IMR-90 (cell line): ENCODE results near the gene CEMP1. TPM values are rescaled to one million over a fixed set of nuclear protein-coding genes. Genes with fewer than 3 reads are reported as not detected.
A peak's percentile ranks its signal among the peaks of the same experiment; 100 is the strongest.

ENCODE experiments used
- ATAC-seq: fragments of 200-7000 bp; cut with Tn5 transposase; 2 replicates; pipeline ENCODE4 v1.9.1; 2020; ENCODE audit warnings: low read depth, mild to moderate bottlenecking, moderate library complexity
- BruUV-seq: library from RNA; stranded (reverse); fragments of 400-500 nt; replicated peaks from 2 replicates; lab custom pipeline; 2021; lab: Mats Ljungman, UMichigan
- CTCF ChIA-PET: fragments of 300-600 bp; formaldehyde crosslinking; extraction: SDS; loops from one replicate; lab custom pipeline; 2021; ENCODE audit warnings: antibody characterized with exemption; lab: Yijun Ruan, JAX
- POLR2A ChIA-PET: fragments of 300-600 bp; sonication (Branson Sonifier 250); formaldehyde crosslinking; loops from one replicate; lab custom pipeline; 2022; ENCODE audit warnings: antibody characterized with exemption; ENCODE audit not compliant: unreplicated experiment; lab: Charles Lee
- DNase-seq: peaks from one replicate; pipeline ENCODE4 v3.0.0; 2013
- H2AFZ ChIP-seq: replicated peaks from 2 replicates; pipeline ENCODE3; 2013; ENCODE audit warnings: low read length, mild to moderate bottlenecking; ENCODE audit not compliant: poor library complexity
- H2AK5ac ChIP-seq: 2 replicates; pipeline ENCODE4 v1.6.1; 2013; ENCODE audit warnings: low read depth, low read length, inconsistent platforms
- H2AK9ac ChIP-seq: replicated peaks from 2 replicates; pipeline ENCODE3; 2013; ENCODE audit warnings: mild to moderate bottlenecking, low read depth, low read length, moderate library complexity; ENCODE audit not compliant: poor library complexity
- H2BK120ac ChIP-seq: 2 replicates; pipeline ENCODE4 v1.6.1; 2013; ENCODE audit warnings: low read depth, low read length, inconsistent platforms
- H2BK15ac ChIP-seq: 3 replicates; pipeline ENCODE4 v1.6.1; 2013; ENCODE audit warnings: low read depth, low read length, inconsistent platforms
- H2BK20ac ChIP-seq: 2 replicates; pipeline ENCODE4 v1.6.1; 2013; ENCODE audit warnings: low read depth, mild to moderate bottlenecking, inconsistent platforms, low read length, moderate library complexity
- H2BK5ac ChIP-seq: 2 replicates; pipeline ENCODE4 v1.6.1; 2013; ENCODE audit warnings: mild to moderate bottlenecking, low read depth, low read length, inconsistent platforms; ENCODE audit not compliant: poor library complexity, severe bottlenecking
- H3K14ac ChIP-seq: replicated peaks from 2 replicates; pipeline ENCODE4 v1.6.1; 2013; ENCODE audit warnings: low read depth, low read length, inconsistent platforms
- H3K18ac ChIP-seq: 2 replicates; pipeline ENCODE4 v1.6.1; 2013; ENCODE audit warnings: low read depth, low read length, control low read depth
- H3K23ac ChIP-seq: 2 replicates; pipeline ENCODE4 v1.6.1; 2013; ENCODE audit warnings: low read depth, low read length, inconsistent platforms
- H3K27ac ChIP-seq: 2 replicates; pipeline ENCODE4 v1.5.1; 2013; ENCODE audit warnings: mild to moderate bottlenecking, control low read depth, low read length; ENCODE audit not compliant: insufficient read depth
- H3K27me3 ChIP-seq: 2 replicates; pipeline ENCODE4 v1.6.1; 2013; ENCODE audit warnings: low read length; ENCODE audit not compliant: control insufficient read depth, insufficient read depth
- H3K36me3 ChIP-seq: 2 replicates; pipeline ENCODE4 v1.6.1; 2013; ENCODE audit warnings: low read length, mixed read lengths; ENCODE audit not compliant: control insufficient read depth, insufficient read depth
- H3K4ac ChIP-seq: 2 replicates; pipeline ENCODE4 v1.6.1; 2013; ENCODE audit warnings: low read depth, low read length, inconsistent platforms
- H3K4me1 ChIP-seq: 2 replicates; pipeline ENCODE4 v1.6.1; 2013; ENCODE audit warnings: low read length, mixed read lengths; ENCODE audit not compliant: control insufficient read depth, insufficient read depth
- H3K4me2 ChIP-seq: 2 replicates; pipeline ENCODE4 v1.6.1; 2013; ENCODE audit warnings: low read depth, mild to moderate bottlenecking, control low read depth, low read length, moderate library complexity
- H3K4me3 ChIP-seq: 2 replicates; pipeline ENCODE4 v1.5.1; 2013; ENCODE audit warnings: low read depth, mild to moderate bottlenecking, control low read depth, low read length, moderate library complexity; ENCODE audit not compliant: insufficient read depth
- H3K56ac ChIP-seq: 2 replicates; pipeline ENCODE4 v1.6.1; 2013; ENCODE audit warnings: low read length, inconsistent platforms; ENCODE audit not compliant: insufficient read depth; ENCODE audit errors: extremely low read depth
- H3K79me1 ChIP-seq, 2 experiments: 2 replicates each; pipeline ENCODE4 v1.6.1; 2013; ENCODE audit warnings: low read length in 2 of 2, inconsistent platforms in 1 of 2, low read depth in 1 of 2
- H3K9ac ChIP-seq: 2 replicates; pipeline ENCODE4 v1.6.1; 2013; ENCODE audit warnings: low read depth, low read length, control low read depth
- H3K9me1 ChIP-seq: 2 replicates; pipeline ENCODE4 v1.6.1; 2013; ENCODE audit warnings: low read length, inconsistent platforms; ENCODE audit not compliant: insufficient read depth
- H3K9me3 ChIP-seq: 2 replicates; pipeline ENCODE4 v1.6.1; 2013; ENCODE audit warnings: low read length; ENCODE audit not compliant: control insufficient read depth, insufficient read depth
- H4K20me1 ChIP-seq: 2 replicates; pipeline ENCODE4 v1.6.1; 2013; ENCODE audit warnings: low read length, inconsistent platforms; ENCODE audit not compliant: insufficient read depth
- H4K5ac ChIP-seq: 2 replicates; pipeline ENCODE4 v1.6.1; 2013; ENCODE audit warnings: mild to moderate bottlenecking, low read depth, low read length, control low read depth
- H4K8ac ChIP-seq, 2 experiments: 2 replicates each; pipeline ENCODE4 v1.6.1; 2013; ENCODE audit warnings: low read depth in 2 of 2, low read length in 2 of 2, control low read depth in 1 of 2, inconsistent platforms in 1 of 2
- H4K91ac ChIP-seq: 2 replicates; pipeline ENCODE4 v1.6.1; 2013; ENCODE audit warnings: low read depth, low read length, inconsistent platforms; ENCODE audit not compliant: insufficient read depth
- BHLHE40 ChIP-seq: fragments of 150-350 bp; IDR thresholded peaks from 2 replicates; pipeline ENCODE4 v1.6.1; 2016; ENCODE audit warnings: mild to moderate bottlenecking, low read depth, low read length
- SMC3 ChIP-seq: fragments of 150-350 bp; IDR thresholded peaks from 2 replicates; pipeline ENCODE4 v1.6.1; 2016; ENCODE audit warnings: low read depth, mild to moderate bottlenecking, antibody characterized with exemption, low read length, moderate library complexity
- WGBS, 2 experiments: methylation state at CpG; one replicate each; pipeline versions ENCODE4 v1.1.5 to v1.1.7; 2013; ENCODE audit warnings: missing lambda C conversion rate in 2 of 2; ENCODE audit not compliant: insufficient read length in 1 of 2; ENCODE audit errors: extremely low coverage in 2 of 2; 5-methylcytosine and 5-hydroxymethylcytosine counted together
- dilution Hi-C: fragments of 300-500 bp; cut with HindIII; formaldehyde crosslinking; loops from one replicate; pipeline ENCODE4 v1.14.3; 2018; ENCODE audit warnings: low sequenced_read_pairs; ENCODE audit not compliant: unreplicated experiment
- in situ Hi-C: fragments of 300-500 bp; cut with MboI; formaldehyde crosslinking; loops from 3 replicates; pipeline ENCODE4 v1.14.3; 2019; ENCODE audit warnings: low sequenced_read_pairs, inconsistent platforms, mixed read lengths
- intact Hi-C: fragments of 100-400 bp; cut with micrococcal nuclease; formaldehyde crosslinking; loops from 2 replicates; pipeline ENCODE4 v1.10.0; 2022
- polyA plus RNA-seq, 3 experiments: library from polyadenylated mRNA; depleted of rRNA; stranded (reverse); fragments of >200 nt; gene quantifications; 2 replicates each; pipeline ENCODE4 v1.2.3, GENCODE V29; 2012; ENCODE audit warnings: low replicate concordance in 1 of 3
- total RNA-seq: library from RNA; depleted of rRNA; stranded (reverse); fragments of >200 nt; gene quantifications from 2 replicates; pipeline ENCODE4 v1.2.3, GENCODE V29; 2012

CEMP1 gene
- total and polyA plus RNA-seq, 2 of the 4 experiments (the other 2 are of a cell fraction) = not detected

GRCh38 chr16:2482708-2483534 lies 48.3 kb downstream of the CEMP1 start:
- peak overlapping the region; percentile 68 for H3K27ac ChIP-seq
- H3K36me3 ChIP-seq = no peaks in the 10 kb centered on the region
- no peaks in the 10 kb centered on the region for H3K27me3 ChIP-seq
- peak overlapping the region; percentile 92 for H2AK9ac ChIP-seq
- in situ Hi-C loops (no loop called here), intact Hi-C loops (no loop called here), dilution Hi-C loops (no loop called here)
- H2AFZ ChIP-seq = peak overlapping the region; percentile 91
- H3K79me1 ChIP-seq = peaks cover 37 to 73% of the 10 kb centered on the region in 2 experiments
- CTCF ChIA-PET = interaction anchor here (0.6 to 0.9 kb wide), 3 partner anchors 10 to 42 kb away, joined by 3 to 4 read pairs (median 3); no protein-coding TSS in a partner anchor
- H4K5ac ChIP-seq = peak overlapping the region; percentile 98
- H3K4me1 ChIP-seq = peaks cover 27% of the 10 kb centered on the region
- peak overlapping the region in 1 of 2 experiments; percentile 91; a peak in 2 of 4 replicates for H4K8ac ChIP-seq
- POLR2A ChIA-PET = no interaction called here
- peak overlapping the region; percentile 65 for H2BK5ac ChIP-seq
- H2AK5ac ChIP-seq = peak overlapping the region; percentile 88; the same call in 1 of the 2 replicates
- peak overlapping the region; percentile 56 for H3K18ac ChIP-seq
- BruUV-seq = no TSS peak
- 21% methylated on average over 21 of the region's 32 CpGs; no CpG with 5 or more reads in 1 of the 2 experiments for WGBS, 2 experiments
- H2BK120ac ChIP-seq = no peak overlapping the region
- peaks cover 19% of the 10 kb centered on the region for H4K20me1 ChIP-seq
- peak overlapping the region; percentile 61 for H3K14ac ChIP-seq
- TF ChIP-seq BHLHE40 (no peak), SMC3 (no peak)
- H3K23ac ChIP-seq = peak overlapping the region; percentile 63; the same call in 1 of the 2 replicates
- peaks cover 11% of the 10 kb centered on the region; the same call in 1 of the 2 replicates for H3K9me1 ChIP-seq
- no peak overlapping the region for H3K56ac ChIP-seq
- peak overlapping the region; percentile 36; the same call in 1 of the 2 replicates for H4K91ac ChIP-seq
- peak overlapping the region; percentile 19; the same call in 1 of the 2 replicates for H3K4me3 ChIP-seq
- peak; percentile 71 for DNase-seq
- H3K4me2 ChIP-seq = peak overlapping the region; percentile 85
- no peaks in the 10 kb centered on the region for H3K9me3 ChIP-seq
- ATAC-seq = peak; percentile 90
- H3K9ac ChIP-seq = peak overlapping the region; percentile 53
- peak overlapping the region; percentile 86 for H3K4ac ChIP-seq
- 0 out of 3 replicates have a peak overlapping the region, but pooled peaks have one; percentile 18 for H2BK15ac ChIP-seq
- no peak overlapping the region for H2BK20ac ChIP-seq
